Measurements from ENCODE around the gene PAFAH1B2.
"Not testable (repeated sequence)": the region's sequence is repeated elsewhere in the genome, so short reads cannot be mapped to it uniquely, and the experiment has no call there.

Gene PAFAH1B2

GRCh38 chr11:117209351-117210125 is 65.5 kb downstream of the PAFAH1B2 start:
- 95% methylated on average over 7 of the region's 8 CpGs for WGBS
- not testable (repeated sequence) for H3K27ac ChIP-seq (ENCODE audit: low read depth, low read length); H3K4me1 ChIP-seq (ENCODE audit: insufficient read depth, low read length); H3K4me3 ChIP-seq (ENCODE audit: low read length); H3K27me3 ChIP-seq (ENCODE audit: insufficient read depth, low read length); H3K9me3 ChIP-seq (ENCODE audit: insufficient read depth, low read depth, low read length); H3K9ac ChIP-seq (ENCODE audit: low read depth, low read length)
- peaks cover 23% of the 10 kb centered on the region for H3K36me3 ChIP-seq (ENCODE audit: insufficient read depth, low read length)

GRCh38 chr11:117210620-117211019 is 66.5 kb downstream of the PAFAH1B2 start:
- Histone ChIP-seq H3K4me1 (ENCODE audit: insufficient read depth, low read length) (no peaks in the 10 kb centered on the region), H3K9ac (ENCODE audit: low read depth, low read length) (no peak overlapping the region), H3K36me3 (ENCODE audit: insufficient read depth, low read length) (peaks cover 12% of the 10 kb centered on the region; the same call in 1 of the 2 replicates), H3K9me3 (ENCODE audit: insufficient read depth, low read depth, low read length) (no peaks in the 10 kb centered on the region), H3K27me3 (ENCODE audit: insufficient read depth, low read length) (no peaks in the 10 kb centered on the region), H3K4me3 (ENCODE audit: low read length) (no peak overlapping the region), H3K27ac (ENCODE audit: low read depth, low read length) (no peak overlapping the region)
- 98% methylated on average over 3 of the region's 3 CpGs for WGBS

DNA sequence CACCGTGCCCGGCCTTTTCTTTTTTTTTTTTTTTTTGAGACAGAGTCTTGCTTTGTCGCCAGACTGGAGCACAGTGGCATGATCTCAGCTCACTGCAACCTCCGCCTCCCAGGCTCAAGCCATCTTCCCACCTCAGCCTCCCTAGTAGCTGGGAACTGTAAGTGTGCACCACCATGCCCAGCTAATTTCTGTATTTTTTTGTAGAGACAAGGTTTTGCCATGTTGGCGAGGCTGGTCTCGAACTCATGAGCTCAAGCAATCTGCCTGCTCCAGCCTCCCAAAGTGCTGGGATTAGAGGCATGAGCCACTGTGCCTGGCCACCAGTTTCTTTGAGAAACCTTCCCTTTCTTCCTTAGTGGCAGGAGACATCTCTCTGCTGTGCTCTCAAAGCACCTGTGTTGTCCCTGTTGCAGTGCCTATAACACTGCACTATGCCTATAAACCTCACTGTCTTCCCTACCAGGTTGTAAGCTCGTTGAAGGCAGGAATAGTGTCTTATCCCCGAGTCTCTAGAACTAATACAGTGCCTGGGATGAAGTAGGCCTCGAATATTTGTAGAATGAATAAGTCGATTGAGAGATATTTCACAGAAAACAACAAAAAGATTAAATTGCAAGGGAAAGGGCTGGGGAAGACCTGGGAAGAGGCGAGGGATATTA is 68.7 kb downstream of the PAFAH1B2 start:
- Histone ChIP-seq H3K27me3 (ENCODE audit: insufficient read depth, low read length) (no peaks in the 10 kb centered on the region), H3K4me3 (ENCODE audit: low read length) (no peak overlapping the region), H3K27ac (ENCODE audit: low read depth, low read length) (no peak overlapping the region), H3K36me3 (ENCODE audit: insufficient read depth, low read length) (peaks cover 23% of the 10 kb centered on the region), H3K9me3 (ENCODE audit: insufficient read depth, low read depth, low read length) (no peaks in the 10 kb centered on the region), H3K9ac (ENCODE audit: low read depth, low read length) (no peak overlapping the region), H3K4me1 (ENCODE audit: insufficient read depth, low read length) (no peaks in the 10 kb centered on the region)
- 93% methylated on average over 11 of the region's 11 CpGs for WGBS

GRCh38 chr11:117214404-117215110 is 70.5 kb downstream of the PAFAH1B2 start:
- peaks cover 41% of the 10 kb centered on the region for H3K36me3 ChIP-seq (ENCODE audit: insufficient read depth, low read length)
- 79% methylated on average over 7 of the region's 7 CpGs for WGBS
- H3K9ac ChIP-seq (ENCODE audit: low read depth, low read length): no peak overlapping the region

GRCh38 chr11:117217141-117218084 is 73.3 kb downstream of the PAFAH1B2 start:
- no peak overlapping the region for H3K9ac ChIP-seq (ENCODE audit: low read depth, low read length)

More at GRCh38 chr11:117214404-117215110, 70.5 kb downstream of the PAFAH1B2 start:
- Histone ChIP-seq H3K9me3 (ENCODE audit: insufficient read depth, low read depth, low read length) (no peaks in the 10 kb centered on the region), H3K27me3 (ENCODE audit: insufficient read depth, low read length) (no peaks in the 10 kb centered on the region), H3K27ac (ENCODE audit: low read depth, low read length) (no peak overlapping the region), H3K4me3 (ENCODE audit: low read length) (no peak overlapping the region), H3K4me1 (ENCODE audit: insufficient read depth, low read length) (no peaks in the 10 kb centered on the region)

GRCh38 chr11:117218133-117218915 is 74.2 kb downstream of the PAFAH1B2 start:
- Histone ChIP-seq H3K4me3 (ENCODE audit: low read length) (no peak overlapping the region), H3K9me3 (ENCODE audit: insufficient read depth, low read depth, low read length) (no peaks in the 10 kb centered on the region), H3K4me1 (ENCODE audit: insufficient read depth, low read length) (peaks cover 11% of the 10 kb centered on the region; the same call in 1 of the 2 replicates), H3K9ac (ENCODE audit: low read depth, low read length) (no peak overlapping the region), H3K27me3 (ENCODE audit: insufficient read depth, low read length) (no peaks in the 10 kb centered on the region), H3K27ac (ENCODE audit: low read depth, low read length) (no peak overlapping the region), H3K36me3 (ENCODE audit: insufficient read depth, low read length) (peaks cover 60% of the 10 kb centered on the region)
- WGBS: 91% methylated on average over 15 of the region's 15 CpGs

More at GRCh38 chr11:117217141-117218084, 73.3 kb downstream of the PAFAH1B2 start:
- Histone ChIP-seq H3K27me3 (ENCODE audit: insufficient read depth, low read length) (no peaks in the 10 kb centered on the region), H3K4me3 (ENCODE audit: low read length) (no peak overlapping the region), H3K4me1 (ENCODE audit: insufficient read depth, low read length) (peaks cover 10% of the 10 kb centered on the region; the same call in 1 of the 2 replicates), H3K27ac (ENCODE audit: low read depth, low read length) (no peak overlapping the region), H3K36me3 (ENCODE audit: insufficient read depth, low read length) (peaks cover 59% of the 10 kb centered on the region), H3K9me3 (ENCODE audit: insufficient read depth, low read depth, low read length) (no peaks in the 10 kb centered on the region)
- 92% methylated on average over 11 of the region's 11 CpGs for WGBS

GRCh38 chr11:117219001-117219400 is 74.9 kb downstream of the PAFAH1B2 start:
- no peaks in the 10 kb centered on the region for H3K9me3 ChIP-seq (ENCODE audit: insufficient read depth, low read depth, low read length)
- no peak overlapping the region for H3K9ac ChIP-seq (ENCODE audit: low read depth, low read length)
- no peak overlapping the region for H3K4me3 ChIP-seq (ENCODE audit: low read length)
- peaks cover 63% of the 10 kb centered on the region for H3K36me3 ChIP-seq (ENCODE audit: insufficient read depth, low read length)
- WGBS: 95% methylated on average over 9 of the region's 9 CpGs
- H3K27ac ChIP-seq (ENCODE audit: low read depth, low read length): no peak overlapping the region
- peaks cover 11% of the 10 kb centered on the region; the same call in 1 of the 2 replicates for H3K4me1 ChIP-seq (ENCODE audit: insufficient read depth, low read length)
- no peaks in the 10 kb centered on the region for H3K27me3 ChIP-seq (ENCODE audit: insufficient read depth, low read length)

DNA sequence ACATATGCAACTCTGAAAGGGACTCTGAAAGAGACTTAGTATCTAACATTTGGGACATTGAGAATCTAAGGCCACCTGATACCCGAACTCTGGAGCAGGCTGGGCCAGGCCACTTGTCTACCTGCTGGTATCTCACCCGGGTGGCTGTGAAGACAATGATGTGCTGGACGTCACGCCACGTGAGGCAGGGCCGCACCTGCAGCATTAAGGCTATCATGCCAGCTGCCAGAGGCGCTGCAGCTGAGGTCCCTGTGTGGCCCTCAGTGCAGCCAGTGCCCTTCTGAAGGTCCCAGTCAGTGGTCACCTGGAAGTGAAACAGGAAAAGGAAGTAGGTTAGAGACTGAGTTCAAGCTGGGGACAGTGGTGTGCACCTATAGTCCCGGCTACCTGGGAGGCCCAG is 75.4 kb downstream of the PAFAH1B2 start:
- H3K36me3 ChIP-seq (ENCODE audit: insufficient read depth, low read length): peaks cover 67% of the 10 kb centered on the region
- H3K9ac ChIP-seq (ENCODE audit: low read depth, low read length): no peak overlapping the region
- no peak overlapping the region for H3K27ac ChIP-seq (ENCODE audit: low read depth, low read length)
- 94% methylated on average over 8 of the region's 8 CpGs for WGBS
- peaks cover 11% of the 10 kb centered on the region; the same call in 1 of the 2 replicates for H3K4me1 ChIP-seq (ENCODE audit: insufficient read depth, low read length)
- no peaks in the 10 kb centered on the region for H3K9me3 ChIP-seq (ENCODE audit: insufficient read depth, low read depth, low read length)
- no peak overlapping the region for H3K4me3 ChIP-seq (ENCODE audit: low read length)
- H3K27me3 ChIP-seq (ENCODE audit: insufficient read depth, low read length): no peaks in the 10 kb centered on the region

DNA sequence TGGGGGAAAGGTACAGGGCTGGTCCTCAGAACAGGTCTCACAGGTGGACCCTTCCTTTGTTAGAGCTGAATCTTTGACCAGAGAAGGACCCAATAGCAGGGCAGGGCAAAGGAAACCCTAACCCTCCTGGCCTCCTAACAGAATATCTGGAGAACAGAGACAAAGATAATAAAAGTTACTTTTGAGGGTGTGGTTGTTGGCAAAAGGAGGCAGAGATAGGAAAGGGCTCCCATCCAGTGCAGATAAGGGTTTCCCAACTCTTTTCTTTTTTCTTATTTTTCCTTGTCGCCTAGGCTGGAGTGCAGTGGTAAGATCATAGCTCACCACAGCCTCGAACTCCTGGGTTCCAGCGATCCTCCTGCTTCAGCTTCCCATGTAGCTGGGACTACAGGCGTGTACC is 75.9 kb downstream of the PAFAH1B2 start:
- WGBS: 96% methylated on average over 4 of the region's 4 CpGs
- Histone ChIP-seq H3K4me1 (ENCODE audit: insufficient read depth, low read length) (peaks cover 11% of the 10 kb centered on the region; the same call in 1 of the 2 replicates), H3K27me3 (ENCODE audit: insufficient read depth, low read length) (no peaks in the 10 kb centered on the region), H3K36me3 (ENCODE audit: insufficient read depth, low read length) (peaks cover 68% of the 10 kb centered on the region), H3K9ac (ENCODE audit: low read depth, low read length) (no peak overlapping the region), H3K27ac (ENCODE audit: low read depth, low read length) (no peak overlapping the region), H3K9me3 (ENCODE audit: insufficient read depth, low read depth, low read length) (no peaks in the 10 kb centered on the region), H3K4me3 (ENCODE audit: low read length) (no peak overlapping the region)

DNA sequence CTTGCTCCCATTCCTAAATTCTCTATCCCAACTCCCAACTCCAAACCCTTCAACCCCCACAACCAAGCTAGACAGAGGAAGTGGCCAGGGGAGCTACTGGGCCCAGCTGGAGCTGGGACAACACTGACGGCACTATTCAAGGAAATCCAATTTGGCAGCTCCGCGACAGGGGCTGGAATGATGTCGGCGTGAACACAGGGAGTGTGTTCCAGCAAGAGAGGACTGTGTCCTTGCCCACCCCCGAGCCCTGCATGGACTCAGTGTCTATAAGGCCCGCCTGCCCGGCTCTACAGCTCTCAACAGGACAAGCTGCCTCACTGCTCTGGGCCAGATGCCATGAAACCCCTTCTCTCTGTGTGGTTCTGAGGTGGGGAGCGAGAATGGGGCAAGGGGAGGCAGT is 76.5 kb downstream of the PAFAH1B2 start:
- peaks cover 11% of the 10 kb centered on the region; the same call in 1 of the 2 replicates for H3K4me1 ChIP-seq (ENCODE audit: insufficient read depth, low read length)
- H3K36me3 ChIP-seq (ENCODE audit: insufficient read depth, low read length): peaks cover 72% of the 10 kb centered on the region
- 93% methylated on average over 9 of the region's 9 CpGs for WGBS
- H3K9me3 ChIP-seq (ENCODE audit: insufficient read depth, low read depth, low read length): no peaks in the 10 kb centered on the region
- no peak overlapping the region for H3K27ac ChIP-seq (ENCODE audit: low read depth, low read length)
- H3K9ac ChIP-seq (ENCODE audit: low read depth, low read length): no peak overlapping the region
- no peaks in the 10 kb centered on the region for H3K27me3 ChIP-seq (ENCODE audit: insufficient read depth, low read length)
- no peak overlapping the region for H3K4me3 ChIP-seq (ENCODE audit: low read length)

Measured in HUES64 (cell line).